Endothelial cell of umbilical vein (primary cell): Measurements from ENCODE around the gene FSD2. TPM values are rescaled to one million over a fixed set of nuclear protein-coding genes. Genes with fewer than 3 reads are reported as not detected.

Experiments
- BruUV-seq: library from RNA; stranded (reverse); fragments of 400-500 nt; replicated peaks from 2 replicates; lab custom pipeline; 2021; lab: Mats Ljungman, UMichigan
- CTCF ChIA-PET: fragments of 300-600, 350-600 bp; sonication (Branson Sonifier 250); formaldehyde crosslinking; loops from one replicate; lab custom pipeline; 2021; ENCODE audit warnings: antibody characterized with exemption, inconsistent platforms; lab: Charles Lee
- POLR2A ChIA-PET: fragments of 300-600, 350-600 bp; sonication (Branson Sonifier 250); formaldehyde crosslinking; loops from one replicate; lab custom pipeline; 2021; ENCODE audit warnings: antibody characterized with exemption, inconsistent platforms; lab: Charles Lee
- DNase-seq: peaks from one replicate; pipeline ENCODE4 v3.0.0-alpha.2; 2011; ENCODE audit warnings: low read depth, low spot score
- FAIRE-seq: peaks from 2 replicates; lab custom pipeline; 2011; peaks lifted over from hg19 to GRCh38; lab: Jason Lieb, UNC
- H2AFZ ChIP-seq: 2 replicates; pipeline ENCODE4 v1.6.0; 2012; ENCODE audit warnings: low read depth, low read length, control low read depth, inconsistent platforms
- H3K27ac ChIP-seq: 2 replicates; pipeline ENCODE4 v1.5.1; 2011; ENCODE audit warnings: low read depth, mild to moderate bottlenecking, control low read depth, low read length, moderate library complexity; ENCODE audit not compliant: insufficient read depth
- H3K27me3 ChIP-seq, 2 experiments: 2 replicates each; pipeline versions ENCODE4 v1.6.0 to v1.6.1; 2011; ENCODE audit warnings: low read length in 2 of 2, mixed read lengths in 1 of 2; ENCODE audit not compliant: control insufficient read depth in 2 of 2, insufficient read depth in 2 of 2
- H3K36me3 ChIP-seq, 2 experiments: 2 replicates in 1 of 2; 3 replicates in 1 of 2; pipeline ENCODE4 v1.5.1; 2011; ENCODE audit warnings: low read length in 2 of 2, mild to moderate bottlenecking in 1 of 2, moderate library complexity in 1 of 2; ENCODE audit not compliant: control insufficient read depth in 2 of 2, insufficient read depth in 2 of 2; ENCODE audit errors: extremely low read depth in 1 of 2
- H3K4me1 ChIP-seq: 3 replicates; pipeline ENCODE4 v1.5.1; 2011; ENCODE audit warnings: mild to moderate bottlenecking, low read length; ENCODE audit not compliant: control insufficient read depth, insufficient read depth; ENCODE audit errors: extremely low read depth
- H3K4me2 ChIP-seq: 2 replicates; pipeline ENCODE4 v1.6.1; 2011; ENCODE audit warnings: low read length, control low read depth, mixed read lengths; ENCODE audit not compliant: insufficient read depth
- H3K4me3 ChIP-seq, 3 experiments: fragments of 200-600 bp in 1 of 3; sonication (generic), shearing (Covaris generic) in 1 of 3; replicated peaks in 1 of 3; 2 replicates each; pipeline ENCODE4 v1.5.1; 2011 to 2016; ENCODE audit warnings: control low read depth in 3 of 3, low read length in 3 of 3, mild to moderate bottlenecking in 2 of 3, inconsistent platforms in 1 of 3, low read depth in 1 of 3, moderate library complexity in 1 of 3; ENCODE audit not compliant: insufficient read depth in 1 of 3
- H3K79me2 ChIP-seq: 2 replicates; pipeline ENCODE4 v1.6.0; 2012; ENCODE audit warnings: low read length, inconsistent platforms; ENCODE audit not compliant: control insufficient read depth, insufficient read depth
- H3K9ac ChIP-seq: replicated peaks from 2 replicates; pipeline ENCODE3; 2011; ENCODE audit warnings: low read length, control low read depth; ENCODE audit not compliant: insufficient read depth; ENCODE audit errors: extremely low read depth
- H3K9me1 ChIP-seq: replicated peaks from 3 replicates; pipeline ENCODE4 v1.6.0; 2011; ENCODE audit warnings: mild to moderate bottlenecking, low read length; ENCODE audit not compliant: control insufficient read depth, insufficient read depth; ENCODE audit errors: extremely low read depth
- H3K9me3 ChIP-seq: replicated peaks from 2 replicates; pipeline ENCODE4 v1.5.1; 2012; ENCODE audit warnings: low read length, inconsistent platforms; ENCODE audit not compliant: control insufficient read depth, insufficient read depth
- H4K20me1 ChIP-seq: replicated peaks from 2 replicates; pipeline ENCODE3; 2011; ENCODE audit warnings: mild to moderate bottlenecking, low read length; ENCODE audit not compliant: control insufficient read depth, insufficient read depth; ENCODE audit errors: extremely low read depth
- CTCF ChIP-seq, 2 donors: IDR thresholded peaks; 1 replicate in 1 of 2; 2 replicates in 1 of 2; pipeline ENCODE4 v1.5.1; 2011; ENCODE audit warnings: low read length in 2 of 2, mild to moderate bottlenecking in 2 of 2, moderate library complexity in 2 of 2, control low read depth in 1 of 2, inconsistent platforms in 1 of 2, low read depth in 1 of 2; ENCODE audit not compliant: insufficient read depth in 1 of 2; ENCODE audit errors: extremely low read depth in 1 of 2
- EZH2 ChIP-seq: IDR thresholded peaks from 2 replicates; pipeline ENCODE4 v1.6.1; 2012; ENCODE audit warnings: borderline replicate concordance, low read depth, mild to moderate bottlenecking, moderate library complexity, low read length, inconsistent platforms; ENCODE audit not compliant: severe bottlenecking
- FOS ChIP-seq: IDR thresholded peaks from 2 replicates; pipeline ENCODE4 v1.6.1; 2011; ENCODE audit warnings: mild to moderate bottlenecking, low read length, moderate library complexity, borderline replicate concordance; ENCODE audit not compliant: insufficient read depth
- GATA2 ChIP-seq: IDR thresholded peaks from 2 replicates; pipeline ENCODE4 v1.7.0; 2011; ENCODE audit warnings: low read depth, mild to moderate bottlenecking, moderate library complexity, mixed read lengths, low read length; ENCODE audit not compliant: insufficient read length, insufficient read depth
- JUN ChIP-seq: IDR thresholded peaks from 2 replicates; pipeline ENCODE4 v1.6.1; 2011; ENCODE audit warnings: borderline replicate concordance, low read depth; ENCODE audit not compliant: insufficient read length, insufficient read depth
- MYC ChIP-seq: IDR thresholded peaks from one replicate; pipeline ENCODE4 v1.6.1; 2011; ENCODE audit warnings: mild to moderate bottlenecking, low read depth, low read length
- POLR2A ChIP-seq: IDR thresholded peaks from 2 replicates; pipeline ENCODE4 v1.6.1; 2012; ENCODE audit warnings: low read depth, mild to moderate bottlenecking, control low read depth, low read length
- POLR2AphosphoS5 ChIP-seq: IDR thresholded peaks from 2 replicates; pipeline ENCODE4 v1.6.1; 2012; ENCODE audit warnings: low read depth, mild to moderate bottlenecking, control low read depth, low read length, moderate library complexity; ENCODE audit not compliant: insufficient read depth
- dilution Hi-C: fragments of 300-500 bp; cut with MboI; formaldehyde crosslinking; loops from one replicate; pipeline ENCODE4 v1.15.0; 2019; ENCODE audit warnings: low sequenced_read_pairs; ENCODE audit not compliant: extremely low pct_ligation_motif_present
- intact Hi-C: fragments of 100-400 bp; cut with micrococcal nuclease; formaldehyde crosslinking; loops from one replicate; pipeline ENCODE4 v1.10.0; 2022
- polyA plus RNA-seq, 4 experiments: library from polyadenylated mRNA; depleted of rRNA in 3 of 4; stranded (reverse) in 3 of 4; unstranded in 1 of 4; fragments of >200 nt; gene quantifications; 2 replicates each; pipeline versions ENCODE4 v1.2.1 to v1.2.3, GENCODE V29; 2011 to 2012; ENCODE audit warnings: missing spikeins in 1 of 4
- total RNA-seq: library from RNA; stranded (reverse); gene quantifications from 2 replicates; pipeline ENCODE4 v1.2.3, GENCODE V29; 2021
- TF ChIP-seq, protein P1 (sequence below): IDR thresholded peaks from 2 replicates; pipeline ENCODE4 v1.6.1; 2011; ENCODE audit not compliant: insufficient read depth, insufficient read length

Gene FSD2
- total and polyA plus RNA-seq, 2 donors (not counting 3 experiments of a cell fraction or from before 2014, with no cell fraction given): not detected

DNA sequence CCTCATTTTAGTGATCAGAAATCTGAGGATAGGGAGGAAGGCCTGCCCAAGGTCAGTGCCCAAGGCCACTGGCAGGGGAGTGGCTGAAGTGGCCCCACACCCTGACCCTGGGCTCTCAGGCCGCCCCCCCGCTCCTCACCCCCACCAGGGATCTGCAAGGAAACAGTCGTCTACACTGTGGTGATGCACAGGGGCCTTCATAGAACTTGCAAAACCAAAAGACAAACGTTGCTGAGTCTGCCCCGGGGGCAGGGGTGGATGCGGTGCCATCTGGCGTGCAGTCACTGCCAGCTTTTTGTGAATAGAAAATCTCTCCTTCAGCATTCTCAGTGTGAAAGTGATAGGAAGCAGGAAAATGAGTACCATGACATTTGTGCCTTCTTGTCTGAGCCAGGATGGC lies 44.9 kb upstream of the FSD2 start:
- Histone ChIP-seq H2AFZ (no peak overlapping the region), H3K79me2 (no peaks in the 10 kb centered on the region), H3K4me3 (no peak overlapping the region), H3K27ac (no peak overlapping the region), H3K9ac (no peak overlapping the region), H3K36me3 (no peaks in the 10 kb centered on the region), H3K27me3 (no peaks in the 10 kb centered on the region), H3K4me2 (no peak overlapping the region), H3K9me3 (no peaks in the 10 kb centered on the region), H3K9me1 (no peaks in the 10 kb centered on the region), H4K20me1 (no peaks in the 10 kb centered on the region), H3K4me1 (no peaks in the 10 kb centered on the region)
- dilution Hi-C loops: no loop called here
- intact Hi-C loops: no loop called here
- TF ChIP-seq CTCF (IDR thresholded peaks at IDR 0.05; ENCODE audit: extremely low read depth in 1 of 2, insufficient read depth in 1 of 2, low read depth in 1 of 2, low read length in 2 of 2) (no peak), JUN (no peak), FOS (no peak), POLR2A (no peak), POLR2AphosphoS5 (no peak), GATA2 (no peak), MYC (no peak), EZH2 (no peak)
- TF ChIP-seq, protein P1, sequence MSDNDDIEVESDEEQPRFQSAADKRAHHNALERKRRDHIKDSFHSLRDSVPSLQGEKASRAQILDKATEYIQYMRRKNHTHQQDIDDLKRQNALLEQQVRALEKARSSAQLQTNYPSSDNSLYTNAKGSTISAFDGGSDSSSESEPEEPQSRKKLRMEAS: no peak
- DNase-seq: no peak
- FAIRE-seq: no peak
- no TSS peak for BruUV-seq
- ChIA-PET POLR2A (no interaction called here), CTCF (interaction anchor here (0.5 to 0.9 kb wide), 2 partner anchors 18 to 600 kb away, joined by 3 read pairs; no protein-coding TSS in a partner anchor)
